CD4-positive, alpha-beta T cell treated with Interleukin-4 for 4 hours (primary cell): Measurements from ENCODE around the gene MYL5.
"Not testable (repeated sequence)": the region's sequence is repeated elsewhere in the genome, so short reads cannot be mapped to it uniquely, and the experiment has no call there.

Experiments
- DNase-seq: peaks from one replicate; pipeline ENCODE4 v3.0.0-alpha.2; 2020

MYL5 gene

GRCh38 chr4:687048-687970 is 13.0 kb downstream of the MYL5 start:
- DNase-seq: no peak

DNA sequence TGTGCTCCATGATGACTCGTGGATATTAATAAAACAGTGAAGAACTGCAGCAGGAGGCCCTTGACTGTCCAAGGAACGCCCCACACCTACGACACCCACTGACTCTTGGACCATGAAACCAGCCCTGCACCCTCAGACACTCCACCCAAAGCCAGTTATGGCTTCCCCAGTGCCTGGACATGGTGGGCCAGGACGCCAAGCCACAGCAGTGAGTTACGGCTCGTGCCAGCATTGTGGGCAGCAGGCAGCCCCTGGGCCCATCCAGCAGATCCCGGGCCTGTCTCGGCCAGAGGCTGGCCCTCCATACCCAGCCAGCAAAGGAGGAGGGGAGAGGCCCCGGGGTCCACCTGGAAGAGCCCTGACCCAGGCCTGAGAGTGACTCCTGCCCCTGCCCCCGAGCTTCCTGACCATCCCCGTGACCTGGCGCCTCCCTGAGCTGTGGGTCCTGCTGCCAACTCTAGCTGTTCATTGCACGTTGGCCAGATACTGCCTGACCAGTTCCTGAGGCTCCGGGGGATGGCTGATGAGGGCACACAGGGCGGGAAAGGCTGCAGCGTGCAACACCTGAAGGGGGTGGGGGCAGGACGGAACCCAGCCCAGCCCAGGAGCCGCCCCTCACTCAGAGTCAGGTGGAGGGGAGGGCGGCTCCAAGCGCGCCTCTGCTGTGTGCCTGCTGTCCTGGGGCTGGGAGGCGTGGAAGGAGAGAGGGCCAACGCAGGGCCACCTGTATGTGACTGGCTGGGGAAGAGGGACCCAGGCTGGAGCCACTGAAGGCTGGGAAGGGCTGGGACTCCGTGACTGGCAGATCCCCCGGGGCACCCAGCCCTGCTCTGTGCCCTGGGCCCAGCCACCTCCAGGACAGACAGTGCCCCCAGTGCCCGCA is 13.9 kb downstream of the MYL5 start:
- no peak for DNase-seq

GRCh38 chr4:688854-689681 is 14.7 kb downstream of the MYL5 start, which contains the start of gene SLC49A3:
Gene SLC49A3 (minus strand): TSS chr4:689151. CDS start chr4:689127, 24 bp downstream.
- DNase-seq: no peak

- DNase-seq: no peak
These were observed 15.4 kb downstream of the MYL5 start for GRCh38 chr4:689723-690122.

DNA sequence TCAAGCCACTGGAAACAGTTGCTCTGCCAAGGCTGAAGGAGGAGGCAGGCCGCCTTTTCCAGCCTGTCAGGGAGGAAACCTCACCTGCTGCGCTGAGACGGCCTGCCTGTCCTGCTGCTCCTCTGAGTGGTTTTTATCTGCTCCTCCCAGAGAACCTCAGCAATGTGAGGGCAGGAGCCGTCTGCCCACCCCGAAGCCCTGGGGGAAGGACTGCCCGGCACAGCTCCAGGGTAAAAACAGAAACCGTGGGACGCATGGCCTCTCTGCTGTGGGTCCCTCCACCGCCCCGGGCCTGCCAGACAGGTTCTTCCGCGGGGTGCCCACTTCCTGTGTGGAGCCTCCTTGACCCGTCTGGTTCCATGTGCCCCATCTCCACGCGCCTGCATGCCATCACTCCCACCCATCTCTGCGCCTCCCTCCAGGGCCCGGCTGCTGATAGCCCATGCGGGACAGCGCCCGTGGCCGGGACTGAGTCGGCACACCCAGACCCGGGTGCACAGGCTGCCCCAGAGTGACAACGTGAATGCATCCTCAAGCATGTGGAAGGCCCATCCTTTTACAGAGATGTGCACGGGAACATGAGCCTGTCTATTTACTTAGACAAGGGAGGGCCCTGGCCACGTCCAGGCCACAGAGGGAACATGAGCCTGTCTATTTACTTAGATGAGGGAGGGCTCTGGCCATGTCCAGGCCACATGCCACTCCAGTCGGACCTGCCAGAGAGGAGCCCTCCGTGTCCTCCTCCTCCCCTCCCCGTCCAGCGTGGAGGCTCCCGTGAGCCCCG is 18.6 kb downstream of the MYL5 start:
- no peak for DNase-seq

DNA sequence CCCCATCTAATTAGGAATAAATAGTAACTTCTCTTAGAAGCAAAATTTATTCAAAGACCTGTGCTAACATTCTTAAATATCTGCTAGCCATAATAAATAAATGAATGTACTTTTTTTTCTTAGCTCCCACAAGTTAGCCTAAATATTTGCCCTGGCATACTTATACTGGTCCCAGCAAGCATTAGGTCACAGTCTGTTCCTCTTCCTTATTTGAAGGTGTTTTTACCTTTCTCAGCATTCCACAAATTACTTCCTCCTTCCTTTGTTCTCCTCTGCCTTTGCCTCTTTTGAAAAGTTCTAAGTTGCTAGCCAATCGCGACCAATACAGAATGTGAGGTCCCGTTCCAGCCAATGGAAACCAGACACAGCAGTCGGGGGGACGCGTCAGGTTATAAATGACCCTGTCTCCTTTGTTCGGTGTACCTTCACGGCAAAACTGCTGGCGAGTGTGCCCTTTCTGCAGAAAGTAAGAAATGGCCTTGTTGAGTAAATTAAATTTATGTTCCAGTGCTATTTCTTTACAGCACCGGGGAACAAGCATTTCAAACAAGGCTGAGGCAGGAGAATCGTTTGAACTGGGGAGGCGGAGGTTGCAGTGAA is 20.1 kb downstream of the MYL5 start:
- not testable (repeated sequence) for DNase-seq

GRCh38 chr4:699816-700580 is 25.7 kb downstream of the MYL5 start:
- DNase-seq: no peak

- no peak for DNase-seq
These were observed 26.4 kb downstream of the MYL5 start for GRCh38 chr4:700587-701264.

- no peak for DNase-seq
These were observed 28.3 kb downstream of the MYL5 start for GRCh38 chr4:702618-703048.

GRCh38 chr4:703336-704197 is 29.2 kb downstream of the MYL5 start:
- no peak for DNase-seq

GRCh38 chr4:704198-704891 is 30.0 kb downstream of the MYL5 start:
- no peak for DNase-seq

- no peak for DNase-seq
These were observed 30.6 kb downstream of the MYL5 start for GRCh38 chr4:704971-705277.

GRCh38 chr4:705278-706082 is 31.1 kb downstream of the MYL5 start, which contains the start of gene PCGF3:
Gene PCGF3 (plus strand): TSS chr4:705832. CDS start chr4:733681, 27,849 bp downstream.
- DNase-seq: peak; percentile 92

GRCh38 chr4:706083-706633 is 31.8 kb downstream of the MYL5 start:
- not testable (repeated sequence) for DNase-seq

- no peak for DNase-seq
These were observed 32.7 kb downstream of the MYL5 start for GRCh38 chr4:706834-707598.

- no peak for DNase-seq
These were observed 33.7 kb downstream of the MYL5 start for GRCh38 chr4:707929-708630.
